ENCODE measurements around the gene PALM2AKAP2.
"Not testable (repeated sequence)": the region's sequence is repeated elsewhere in the genome, so short reads cannot be mapped to it uniquely, and the experiment has no call there.

The PALM2AKAP2 gene

GRCh38 chr9:109811876-109812275 is 31.9 kb downstream of the PALM2AKAP2 start:
- DNase-seq, result no peak

GRCh38 chr9:109812331-109812730 is 32.3 kb downstream of the PALM2AKAP2 start:
- no peak for DNase-seq

GRCh38 chr9:109812818-109813281 is 32.9 kb downstream of the PALM2AKAP2 start:
- DNase-seq, result no peak

GRCh38 chr9:109813303-109813702 is 33.3 kb downstream of the PALM2AKAP2 start:
- no peak for DNase-seq

GRCh38 chr9:109813829-109814228 is 33.8 kb downstream of the PALM2AKAP2 start:
- DNase-seq, result no peak

- DNase-seq, result no peak
Observed at GRCh38 chr9:109815366-109815947, 35.5 kb downstream of the PALM2AKAP2 start.

GRCh38 chr9:109816490-109816889 is 36.5 kb downstream of the PALM2AKAP2 start:
- DNase-seq, result no peak

GRCh38 chr9:109817146-109817845 is 37.3 kb downstream of the PALM2AKAP2 start:
- no peak for DNase-seq

GRCh38 chr9:109817846-109818472 is 38.0 kb downstream of the PALM2AKAP2 start:
- DNase-seq, result peak; percentile 76

- no peak for DNase-seq
Observed at GRCh38 chr9:109821711-109822110, 41.7 kb downstream of the PALM2AKAP2 start.

- DNase-seq, result not testable (repeated sequence)
Observed at GRCh38 chr9:109825383-109825782, 45.4 kb downstream of the PALM2AKAP2 start.

- DNase-seq, result peak; percentile 3
Observed at GRCh38 chr9:109826559-109826958, 46.6 kb downstream of the PALM2AKAP2 start.

- peak; percentile 61 for DNase-seq
Observed at GRCh38 chr9:109828254-109828653, 48.3 kb downstream of the PALM2AKAP2 start.
